H1 (cell line): ENCODE results near the gene IQCF2. TPM values are rescaled to one million over a fixed set of nuclear protein-coding genes. Genes with fewer than 3 reads are reported as not detected.

Source experiments
- CHD2 ChIP-seq: IDR thresholded peaks from 2 replicates; pipeline ENCODE4 v1.6.1; 2012; ENCODE audit warnings: low read length, improper control_type of control experiment
- CREB1 ChIP-seq: IDR thresholded peaks from 2 replicates; pipeline ENCODE4 v1.6.1; 2012; ENCODE audit warnings: inconsistent platforms
- RXRA ChIP-seq: IDR thresholded peaks from 2 replicates; pipeline ENCODE4 v1.6.1; 2011; ENCODE audit warnings: low read depth, mild to moderate bottlenecking, low read length, moderate library complexity; ENCODE audit not compliant: insufficient read depth
- polyA plus RNA-seq, 7 experiments: library from polyadenylated mRNA; depleted of rRNA in 3 of 7; stranded (reverse) in 5 of 7; unstranded in 2 of 7; fragments of >200 nt in 5 of 7; fragments of 200-250 nt in 2 of 7; gene quantifications; 1 replicate in 5 of 7; 2 replicates in 1 of 7; 4 replicates in 1 of 7; pipeline versions ENCODE4 v1.2.1 to v1.2.3, GENCODE V29; 2011 to 2013; ENCODE audit warnings: missing spikeins in 2 of 7, mixed read lengths in 2 of 7
- small RNA-seq: library from polyadenylated mRNA; stranded (forward); fragments of <200 nt; extraction: miRNeasy Mini kit (QIAGEN cat#:217004); gene quantifications from one replicate; pipeline ENCODE3, GENCODE V24; 2013; ENCODE audit not compliant: insufficient read depth
- total RNA-seq: library from RNA; stranded (reverse); fragmentation: NEBNext Ultra II Directional; extraction: Animal tissue kit (Norgen Biotek cat#: 25700); gene quantifications from 2 replicates; pipeline ENCODE4 v1.2.1, GENCODE V29; 2021

Gene IQCF2
- total and polyA plus RNA-seq, 2 of the 8 experiments (the other 6 are each of a cell fraction or from before 2014, with no cell fraction given) = not detected

GRCh38 chr3:51908026-51908425, 46.6 kb downstream of the IQCF2 start (continued):
- TF ChIP-seq CHD2 (no peak), RXRA (no peak), CREB1 (no peak)
- TF ChIP-seq, all 59 proteins: peak for 0

Small RNA genes within 50 kb of the gene (small RNA-seq; reads per million reads assigned to genes)
- not detected for gene RN7SL504P

Other genes starting within 250 kb of the IQCF2 start
- gene TEX264, start 190.4 kb upstream of the IQCF2 start, total RNA-seq = 11.2 and 11.9 TPM in 2 replicates
- gene TEX264, start 190.4 kb upstream of the IQCF2 start, polyA plus RNA-seq (2011; rRNA removed) = 35.6 and 42.0 TPM in 2 replicates
- gene GRM2, start 154.5 kb upstream of the IQCF2 start, total RNA-seq = 3.9 and 4.3 TPM in 2 replicates
- 10.5 and 11.7 TPM in 2 replicates for gene GRM2, start 154.5 kb upstream of the IQCF2 start, polyA plus RNA-seq (2011; rRNA removed)
- gene IQCF6, start 82.4 kb upstream of the IQCF2 start, total RNA-seq = not detected in 2 replicates
- not detected in 2 replicates for gene IQCF6, start 82.4 kb upstream of the IQCF2 start, polyA plus RNA-seq (2011; rRNA removed)
- not detected in 2 replicates for gene IQCF5, start 14.0 kb downstream of the IQCF2 start, total RNA-seq
- not detected in 2 replicates for gene IQCF5, start 14.0 kb downstream of the IQCF2 start, polyA plus RNA-seq (2011; rRNA removed)
- not detected in 2 replicates for gene IQCF1, start 41.7 kb downstream of the IQCF2 start, total RNA-seq
- gene IQCF1, start 41.7 kb downstream of the IQCF2 start, polyA plus RNA-seq (2011; rRNA removed) = not detected in 2 replicates
- 55.6 TPM in 2 replicates for gene RRP9, start 80.3 kb downstream of the IQCF2 start, total RNA-seq
- gene RRP9, start 80.3 kb downstream of the IQCF2 start, polyA plus RNA-seq (2011; rRNA removed) = 68.9 and 81.8 TPM in 2 replicates
- 1.1 and 1.3 TPM in 2 replicates for gene PARP3, start 80.7 kb downstream of the IQCF2 start, total RNA-seq
- 1.6 and 2.1 TPM in 2 replicates for gene PARP3, start 80.7 kb downstream of the IQCF2 start, polyA plus RNA-seq (2011; rRNA removed)
- 0.19 and 0.22 TPM in 2 replicates for gene GPR62, start 93.8 kb downstream of the IQCF2 start, total RNA-seq
- gene GPR62, start 93.8 kb downstream of the IQCF2 start, polyA plus RNA-seq (2011; rRNA removed) = 0.29 and 0.36 TPM in 2 replicates
- 16.4 and 19.6 TPM in 2 replicates for gene PCBP4, start 105.8 kb downstream of the IQCF2 start, total RNA-seq
- gene PCBP4, start 105.8 kb downstream of the IQCF2 start, polyA plus RNA-seq (2011; rRNA removed) = 34.1 and 51.2 TPM in 2 replicates
- gene ABHD14B, start 112.4 kb downstream of the IQCF2 start, total RNA-seq = 5.8 and 6.1 TPM in 2 replicates
- 18.0 and 20.0 TPM in 2 replicates for gene ABHD14B, start 112.4 kb downstream of the IQCF2 start, polyA plus RNA-seq (2011; rRNA removed)
- gene ABHD14A, start 113.4 kb downstream of the IQCF2 start, total RNA-seq = 1.8 and 4.6 TPM in 2 replicates
- gene ABHD14A, start 113.4 kb downstream of the IQCF2 start, polyA plus RNA-seq (2011; rRNA removed) = 9.8 and 12.4 TPM in 2 replicates
- gene ACY1, start 121.9 kb downstream of the IQCF2 start, total RNA-seq = 45.5 and 48.3 TPM in 2 replicates
- 113 and 189 TPM in 2 replicates for gene ACY1, start 121.9 kb downstream of the IQCF2 start, polyA plus RNA-seq (2011; rRNA removed)
- gene RPL29, start 134.3 kb downstream of the IQCF2 start, total RNA-seq = 1,467 and 1,476 TPM in 2 replicates
- gene RPL29, start 134.3 kb downstream of the IQCF2 start, polyA plus RNA-seq (2011; rRNA removed) = 2,660 and 3,062 TPM in 2 replicates
- gene DUSP7, start 195.0 kb downstream of the IQCF2 start, total RNA-seq = 19.4 and 20.5 TPM in 2 replicates
- gene DUSP7, start 195.0 kb downstream of the IQCF2 start, polyA plus RNA-seq (2011; rRNA removed) = 24.9 and 32.1 TPM in 2 replicates